Measurements from ENCODE around the gene CHIC2. TPM values are rescaled to one million over a fixed set of nuclear protein-coding genes. Genes with fewer than 3 reads are reported as not detected.

The CHIC2 gene
- total and polyA plus RNA-seq, 2 of the 8 experiments (the other 6 are each of a cell fraction or from before 2014, with no cell fraction given): 4.5 to 10.9 TPM

DNA sequence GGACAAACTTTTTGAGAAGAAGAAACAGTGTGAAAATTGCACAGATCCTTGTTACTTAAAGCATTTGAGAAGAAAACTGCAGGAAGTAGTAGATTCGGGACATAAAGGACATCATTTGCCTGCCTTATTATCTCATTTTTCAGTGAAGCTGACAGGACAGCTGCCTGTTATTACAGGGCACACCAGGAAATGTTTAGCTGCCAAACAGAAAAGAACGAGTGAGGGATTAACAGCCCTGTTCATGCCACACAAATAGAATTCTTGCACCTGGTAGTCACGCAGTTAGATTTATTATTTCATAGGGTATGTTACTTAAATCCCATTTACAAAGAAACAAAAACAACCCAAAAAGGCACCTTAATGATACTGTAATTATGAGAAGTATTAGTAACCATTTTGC, 100.6 kb downstream of the CHIC2 start:
- H3K36me3 ChIP-seq (ENCODE audit: control insufficient read depth in 2 of 4, insufficient read depth in 4 of 4, low read length in 3 of 4): no peaks in the 10 kb centered on the region
- no peak overlapping the region for H3K4me2 ChIP-seq (ENCODE audit: insufficient read depth in 1 of 2, low read depth in 2 of 2, low read length in 2 of 2)
- 90% methylated on average over 3 of the region's 3 CpGs; no CpG with 5 or more reads in 1 of the 2 experiments for WGBS, 2 experiments (ENCODE audit: extremely low coverage in 1 of 2, insufficient coverage in 1 of 2, insufficient read length in 1 of 2, insufficient replicate concordance in 2 of 2, low coverage in 1 of 2, low lambda C conversion rate in 2 of 2, missing lambda C conversion rate in 1 of 2)
- H3K14ac ChIP-seq (ENCODE audit: insufficient read length): no peak overlapping the region
- no peak overlapping the region for H3K9ac ChIP-seq (replicated peaks in 1 of 4; ENCODE audit: extremely low read depth in 1 of 4, low read depth in 3 of 4, low read length in 3 of 4)
- no peak for FAIRE-seq
- no peak overlapping the region for H2BK15ac ChIP-seq (ENCODE audit: low read length)
- no peak overlapping the region for H2BK12ac ChIP-seq (ENCODE audit: low read depth, low read length)
- no peaks in the 10 kb centered on the region; a peak in 2 of 7 replicates for H3K4me1 ChIP-seq (replicated peaks in 1 of 4; ENCODE audit: control insufficient read depth in 3 of 4, insufficient read depth in 4 of 4, low read length in 3 of 4)
- CTCF ChIA-PET (ENCODE audit: partially characterized antibody): no interaction called here
- H3K23ac ChIP-seq (ENCODE audit: insufficient read length): no peak overlapping the region
- H3K56ac ChIP-seq (replicated peaks; ENCODE audit: insufficient read length, low read depth, low read length): no peak overlapping the region
- H3K4me3 ChIP-seq (ENCODE audit: extremely low read depth in 1 of 4, insufficient read depth in 2 of 4, low read depth in 3 of 4, low read length in 4 of 4): no peak overlapping the region
- H3K79me1 ChIP-seq (ENCODE audit: low read depth, low read length): no peaks in the 10 kb centered on the region
- POLR2A ChIA-PET (ENCODE audit: partially characterized antibody): interaction anchor here (1.0 kb wide), 1 partner anchor 22 kb away, joined by 3 read pairs; no protein-coding TSS in a partner anchor
- H2BK5ac ChIP-seq (ENCODE audit: low read depth, low read length): no peak overlapping the region
- no peaks in the 10 kb centered on the region for H3K9me3 ChIP-seq (ENCODE audit: insufficient read depth in 2 of 2, low read depth in 1 of 2, low read length in 1 of 2)
- H2BK120ac ChIP-seq (replicated peaks; ENCODE audit: low read depth, low read length): no peak overlapping the region
- H3K18ac ChIP-seq (ENCODE audit: extremely low read depth, low read length): no peak overlapping the region
- peaks cover 0 to 3% of the 10 kb centered on the region in 2 experiments for H4K20me1 ChIP-seq (replicated peaks in 1 of 2; ENCODE audit: control insufficient read depth in 1 of 2, insufficient read depth in 2 of 2, low read length in 2 of 2)
- no peaks in the 10 kb centered on the region for H3K23me2 ChIP-seq (ENCODE audit: low read depth, low read length)
- no peak for DNase-seq (ENCODE audit: low read depth in 1 of 2, low spot score in 2 of 2)
- no peak overlapping the region for H2AK5ac ChIP-seq (ENCODE audit: low read depth, low read length)
- H4K8ac ChIP-seq (ENCODE audit: extremely low read depth, insufficient read depth, low read length): no peak overlapping the region
- H2BK20ac ChIP-seq (ENCODE audit: low read length): no peak overlapping the region
- no peaks in the 10 kb centered on the region for H3K27me3 ChIP-seq (replicated peaks in 1 of 4; ENCODE audit: control insufficient read depth in 3 of 4, extremely low read depth in 1 of 4, insufficient read depth in 3 of 4, low read length in 3 of 4)
- H3K79me2 ChIP-seq (ENCODE audit: control insufficient read depth in 1 of 2, insufficient read depth in 2 of 2, low read length in 2 of 2): no peaks in the 10 kb centered on the region
- no peak overlapping the region for H2AFZ ChIP-seq (ENCODE audit: low read length)
- H4K5ac ChIP-seq (ENCODE audit: insufficient read length, low read depth, low read length): no peak overlapping the region
- H3K27ac ChIP-seq (ENCODE audit: low read depth, low read length): no peak overlapping the region
- H4K91ac ChIP-seq (replicated peaks; ENCODE audit: insufficient read length, low read length): no peak overlapping the region
- no peak overlapping the region for H3K4ac ChIP-seq (replicated peaks; ENCODE audit: insufficient read length, low read depth, low read length)
- TF ChIP-seq CHD2 (IDR thresholded peaks at IDR 0.05; ENCODE audit: low read length) (no peak), PHF8 (conservative IDR thresholded peaks at IDR 0.05; ENCODE audit: low read depth, low read length) (no peak), TEAD4 (IDR thresholded peaks at IDR 0.05; ENCODE audit: low read depth, low read length) (no peak), GABPA (IDR thresholded peaks at IDR 0.05; ENCODE audit: borderline replicate concordance, insufficient read depth, low read length) (no peak), EP300 (IDR thresholded peaks at IDR 0.05; ENCODE audit: borderline replicate concordance in 1 of 2, low read depth in 2 of 2, low read length in 2 of 2) (no peak), POU5F1 (IDR thresholded peaks at IDR 0.05; ENCODE audit: low read depth, low read length) (no peak)
- TF ChIP-seq, protein P1, sequence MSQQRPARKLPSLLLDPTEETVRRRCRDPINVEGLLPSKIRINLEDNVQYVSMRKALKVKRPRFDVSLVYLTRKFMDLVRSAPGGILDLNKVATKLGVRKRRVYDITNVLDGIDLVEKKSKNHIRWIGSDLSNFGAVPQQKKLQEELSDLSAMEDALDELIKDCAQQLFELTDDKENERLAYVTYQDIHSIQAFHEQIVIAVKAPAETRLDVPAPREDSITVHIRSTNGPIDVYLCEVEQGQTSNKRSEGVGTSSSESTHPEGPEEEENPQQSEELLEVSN (IDR thresholded peaks at IDR 0.05): no peak

Measured in H1 (cell line).